Body of pancreas (tissue), 4 donors: ENCODE data around the gene INPP5K.

ENCODE experiments used
- POLR2A ChIP-seq, 3 donors: fragments of 450-650 bp; IDR thresholded peaks; one replicate each; pipeline ENCODE4 v1.6.1; 2016; ENCODE audit warnings: antibody characterized with exemption in 3 of 3, mild to moderate bottlenecking in 2 of 3
- TF ChIP-seq, protein P1 (sequence below), 7 experiments: fragments of 450-650 bp in 4 of 7; fragments of 200-600 bp in 3 of 7; sonication (generic) in 3 of 7; IDR thresholded peaks; one replicate each; pipeline ENCODE4 v1.5.1; 2016 to 2019; ENCODE audit warnings: antibody characterized with exemption in 7 of 7

DNA sequence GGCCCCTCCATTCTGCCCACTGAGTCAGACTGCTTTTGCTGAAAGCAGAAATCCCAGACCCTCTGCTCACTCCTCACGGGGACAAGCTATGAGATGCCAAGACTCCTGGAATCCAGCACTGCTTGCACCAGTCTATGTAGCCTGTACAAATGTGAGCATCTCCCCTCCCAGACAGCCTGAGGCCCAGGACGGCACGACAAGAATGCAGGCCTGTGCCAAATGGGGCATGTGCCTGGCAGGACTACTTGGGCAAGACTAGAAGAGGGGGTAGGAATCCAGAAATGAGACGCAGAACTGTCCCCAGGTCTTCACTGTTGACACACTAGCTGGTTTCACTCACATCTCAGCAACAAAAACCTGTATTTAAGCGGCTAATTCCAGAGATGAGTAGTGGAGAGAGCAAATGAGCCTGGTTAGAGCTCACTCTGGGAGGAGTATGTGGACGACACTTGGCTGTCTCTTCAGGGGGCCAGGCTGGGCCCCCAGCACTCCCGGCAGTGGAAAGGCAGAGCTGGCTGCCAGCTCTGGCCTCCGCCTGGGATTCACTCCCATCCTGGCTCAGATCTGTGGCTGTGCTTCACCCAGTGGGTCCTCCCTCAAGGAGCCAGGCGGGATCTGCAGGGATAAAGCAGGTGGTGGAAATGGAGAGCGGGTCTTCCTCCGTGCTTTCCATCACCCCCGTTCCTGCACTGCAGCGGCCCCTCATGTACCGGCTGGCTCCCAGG is 21.0 kb downstream of the INPP5K start:
- TF ChIP-seq, protein P1, sequence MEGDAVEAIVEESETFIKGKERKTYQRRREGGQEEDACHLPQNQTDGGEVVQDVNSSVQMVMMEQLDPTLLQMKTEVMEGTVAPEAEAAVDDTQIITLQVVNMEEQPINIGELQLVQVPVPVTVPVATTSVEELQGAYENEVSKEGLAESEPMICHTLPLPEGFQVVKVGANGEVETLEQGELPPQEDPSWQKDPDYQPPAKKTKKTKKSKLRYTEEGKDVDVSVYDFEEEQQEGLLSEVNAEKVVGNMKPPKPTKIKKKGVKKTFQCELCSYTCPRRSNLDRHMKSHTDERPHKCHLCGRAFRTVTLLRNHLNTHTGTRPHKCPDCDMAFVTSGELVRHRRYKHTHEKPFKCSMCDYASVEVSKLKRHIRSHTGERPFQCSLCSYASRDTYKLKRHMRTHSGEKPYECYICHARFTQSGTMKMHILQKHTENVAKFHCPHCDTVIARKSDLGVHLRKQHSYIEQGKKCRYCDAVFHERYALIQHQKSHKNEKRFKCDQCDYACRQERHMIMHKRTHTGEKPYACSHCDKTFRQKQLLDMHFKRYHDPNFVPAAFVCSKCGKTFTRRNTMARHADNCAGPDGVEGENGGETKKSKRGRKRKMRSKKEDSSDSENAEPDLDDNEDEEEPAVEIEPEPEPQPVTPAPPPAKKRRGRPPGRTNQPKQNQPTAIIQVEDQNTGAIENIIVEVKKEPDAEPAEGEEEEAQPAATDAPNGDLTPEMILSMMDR (IDR thresholded peaks at IDR 0.05), result no peak
- TF ChIP-seq POLR2A (IDR thresholded peaks at IDR 0.05), result no peak
